HepG2 (cell line): ENCODE measurements around the gene ARL3. TPM values are rescaled to one million over a fixed set of nuclear protein-coding genes. Genes with fewer than 3 reads are reported as not detected.

Experiments used
- CHD2 ChIP-seq: IDR thresholded peaks from 2 replicates; pipeline ENCODE4 v1.6.1; 2011; ENCODE audit warnings: low read depth, low read length, improper control_type of control experiment
- CTCF ChIP-seq: sonication (generic); formaldehyde crosslinking; IDR thresholded peaks from 2 replicates; pipeline ENCODE4 v1.5.0; 2020; ENCODE audit warnings: mild to moderate bottlenecking, missing genetic modification reagents, moderate library complexity
- HDAC2 ChIP-seq: sonication (generic); formaldehyde crosslinking; IDR thresholded peaks from 2 replicates; pipeline ENCODE4 v1.4.0; 2020; ENCODE audit warnings: missing genetic modification reagents
- MAFF ChIP-seq: IDR thresholded peaks from 2 replicates; pipeline ENCODE4 v1.6.1; 2011; ENCODE audit warnings: low read depth, low read length, improper control_type of control experiment
- NFIC ChIP-seq: IDR thresholded peaks from 2 replicates; pipeline ENCODE4 v1.6.1; 2012; ENCODE audit warnings: mild to moderate bottlenecking, low read length, inconsistent platforms
- PREB ChIP-seq: sonication (generic); formaldehyde crosslinking; IDR thresholded peaks from 2 replicates; pipeline ENCODE4 v1.4.0; 2020; ENCODE audit warnings: missing genetic modification reagents
- RFX3 ChIP-seq: IDR thresholded peaks from 2 replicates; pipeline ENCODE4 v1.6.1; 2016; ENCODE audit warnings: missing biosample characterization, missing genetic modification reagents
- SNAI1 ChIP-seq: sonication (generic); formaldehyde crosslinking; IDR thresholded peaks from 2 replicates; pipeline ENCODE4 v1.5.0; 2020; ENCODE audit warnings: mild to moderate bottlenecking, missing genetic modification reagents, borderline replicate concordance
- SP1 ChIP-seq, 2 experiments: fragments of 450-650 bp in 1 of 2; sonication (generic) in 1 of 2; formaldehyde crosslinking in 1 of 2; IDR thresholded peaks; 2 replicates each; pipeline versions ENCODE4 v1.4.0 to v1.6.1; 2016 to 2020; ENCODE audit warnings: missing genetic modification reagents in 1 of 2
- STAG1 ChIP-seq: sonication (generic); formaldehyde crosslinking; IDR thresholded peaks from 2 replicates; pipeline ENCODE4 v1.4.0; 2020; ENCODE audit warnings: missing genetic modification reagents
- TCF7L2 ChIP-seq: IDR thresholded peaks from 2 replicates; pipeline ENCODE4 v1.6.1; 2011; ENCODE audit warnings: mild to moderate bottlenecking, low read depth, low read length, moderate library complexity
- WIZ ChIP-seq: sonication (generic); formaldehyde crosslinking; IDR thresholded peaks from 2 replicates; pipeline ENCODE4 v1.5.1; 2020; ENCODE audit warnings: mild to moderate bottlenecking, missing genetic modification reagents
- ZFP41 ChIP-seq: sonication (generic); formaldehyde crosslinking; IDR thresholded peaks from 2 replicates; pipeline ENCODE4 v1.4.0; 2020; ENCODE audit warnings: mild to moderate bottlenecking, missing genetic modification reagents, borderline replicate concordance
- ZKSCAN1 ChIP-seq: fragments of 150-350 bp; IDR thresholded peaks from 2 replicates; pipeline ENCODE4 v1.6.1; 2014; ENCODE audit warnings: low read length
- ZMAT3 ChIP-seq: sonication (generic); formaldehyde crosslinking; conservative IDR thresholded peaks from 2 replicates; pipeline ENCODE4 v1.7.0; 2021; ENCODE audit warnings: missing genetic modification reagents
- ZNF75D ChIP-seq: sonication (generic); formaldehyde crosslinking; IDR thresholded peaks from 2 replicates; pipeline ENCODE4 v1.8.1; 2023; ENCODE audit warnings: missing genetic modification reagents, mild to moderate bottlenecking, borderline replicate concordance
- ZNF781 ChIP-seq: sonication (generic); formaldehyde crosslinking; IDR thresholded peaks from 2 replicates; pipeline ENCODE4 v1.5.1; 2020; ENCODE audit warnings: borderline replicate concordance, mild to moderate bottlenecking, missing genetic modification reagents; ENCODE audit errors: not compliant biosample characterization
- ZUFSP ChIP-seq: sonication (generic); formaldehyde crosslinking; IDR thresholded peaks from 2 replicates; pipeline ENCODE4 v1.9.0; 2021; ENCODE audit warnings: missing genetic modification reagents, mild to moderate bottlenecking, borderline replicate concordance
- polyA plus RNA-seq, 8 experiments: library from polyadenylated mRNA; depleted of rRNA in 3 of 8; stranded (reverse) in 7 of 8; unstranded in 1 of 8; fragments of >200 nt; fragmentation: Illumina TruSeq in 4 of 8; extraction: Trizol in 4 of 8; gene quantifications; 2 replicates each; pipeline versions ENCODE4 v1.2.1 to v1.2.3, GENCODE V29; 2011 to 2016; ENCODE audit warnings: low read depth in 4 of 8, missing spikeins in 1 of 8, mixed read lengths in 1 of 8; ENCODE audit not compliant: insufficient read depth in 1 of 8
- total RNA-seq, 5 experiments: library from RNA; depleted of rRNA; stranded (reverse); fragments of >200 nt; fragmentation: Illumina TruSeq; extraction: Trizol; gene quantifications; 2 replicates each; pipeline ENCODE4 v1.2.3, GENCODE V29; 2016; ENCODE audit warnings: low read depth in 1 of 5
- TF ChIP-seq, protein P1 (sequence below): sonication (generic); formaldehyde crosslinking; conservative IDR thresholded peaks from 2 replicates; pipeline ENCODE4 v1.4.0; 2020; ENCODE audit warnings: mild to moderate bottlenecking, missing genetic modification reagents, moderate library complexity

The ARL3 gene
- total and polyA plus RNA-seq, 2 of the 13 experiments (the other 11 are each of a cell fraction or from before 2014, with no cell fraction given) = 5.2 to 6.6 TPM

- TF ChIP-seq HDAC2 (no peak; the same call in 1 of the 2 replicates), CTCF (peak; percentile 54), WIZ (CRISPR knock-in tag) (no peak), ZMAT3 (CRISPR knock-in tag) (no peak), MAFF (no peak), SNAI1 (CRISPR knock-in tag) (peak; percentile 75; the same call in 1 of the 2 replicates), ZUFSP (CRISPR knock-in tag) (no peak), ZKSCAN1 (no peak), RFX3 (CRISPR knock-in tag) (no peak), ZFP41 (CRISPR knock-in tag) (no peak), TCF7L2 (no peak), PREB (CRISPR knock-in tag) (no peak), CHD2 (no peak), SP1 (IDR thresholded peaks at IDR 0.05) (no peak), SP1 (CRISPR knock-in tag; IDR thresholded peaks at IDR 0.05) (no peak), STAG1 (no peak; the same call in 1 of the 2 replicates), NFIC (no peak), ZNF781 (CRISPR knock-in tag) (peak; percentile 73), ZNF75D (no peak)
- TF ChIP-seq, protein P1, sequence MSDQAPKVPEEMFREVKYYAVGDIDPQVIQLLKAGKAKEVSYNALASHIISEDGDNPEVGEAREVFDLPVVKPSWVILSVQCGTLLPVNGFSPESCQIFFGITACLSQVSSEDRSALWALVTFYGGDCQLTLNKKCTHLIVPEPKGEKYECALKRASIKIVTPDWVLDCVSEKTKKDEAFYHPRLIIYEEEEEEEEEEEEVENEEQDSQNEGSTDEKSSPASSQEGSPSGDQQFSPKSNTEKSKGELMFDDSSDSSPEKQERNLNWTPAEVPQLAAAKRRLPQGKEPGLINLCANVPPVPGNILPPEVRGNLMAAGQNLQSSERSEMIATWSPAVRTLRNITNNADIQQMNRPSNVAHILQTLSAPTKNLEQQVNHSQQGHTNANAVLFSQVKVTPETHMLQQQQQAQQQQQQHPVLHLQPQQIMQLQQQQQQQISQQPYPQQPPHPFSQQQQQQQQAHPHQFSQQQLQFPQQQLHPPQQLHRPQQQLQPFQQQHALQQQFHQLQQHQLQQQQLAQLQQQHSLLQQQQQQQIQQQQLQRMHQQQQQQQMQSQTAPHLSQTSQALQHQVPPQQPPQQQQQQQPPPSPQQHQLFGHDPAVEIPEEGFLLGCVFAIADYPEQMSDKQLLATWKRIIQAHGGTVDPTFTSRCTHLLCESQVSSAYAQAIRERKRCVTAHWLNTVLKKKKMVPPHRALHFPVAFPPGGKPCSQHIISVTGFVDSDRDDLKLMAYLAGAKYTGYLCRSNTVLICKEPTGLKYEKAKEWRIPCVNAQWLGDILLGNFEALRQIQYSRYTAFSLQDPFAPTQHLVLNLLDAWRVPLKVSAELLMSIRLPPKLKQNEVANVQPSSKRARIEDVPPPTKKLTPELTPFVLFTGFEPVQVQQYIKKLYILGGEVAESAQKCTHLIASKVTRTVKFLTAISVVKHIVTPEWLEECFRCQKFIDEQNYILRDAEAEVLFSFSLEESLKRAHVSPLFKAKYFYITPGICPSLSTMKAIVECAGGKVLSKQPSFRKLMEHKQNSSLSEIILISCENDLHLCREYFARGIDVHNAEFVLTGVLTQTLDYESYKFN = no peak; the same call in 1 of the 2 replicates
These were observed 641 bp upstream of the ARL3 start, which contains the start of gene SFXN2 (continued) for GRCh38 chr10:102714621-102715455.
